ENCODE measurements around the gene VTCN1.
"Not testable (repeated sequence)": the region's sequence is repeated elsewhere in the genome, so short reads cannot be mapped to it uniquely, and the experiment has no call there.

VTCN1 gene

GRCh38 chr1:117118137-117118536 lies 92.6 kb downstream of the VTCN1 start:
- no peaks in the 10 kb centered on the region for H3K27me3 Mint-ChIP-seq

DNA sequence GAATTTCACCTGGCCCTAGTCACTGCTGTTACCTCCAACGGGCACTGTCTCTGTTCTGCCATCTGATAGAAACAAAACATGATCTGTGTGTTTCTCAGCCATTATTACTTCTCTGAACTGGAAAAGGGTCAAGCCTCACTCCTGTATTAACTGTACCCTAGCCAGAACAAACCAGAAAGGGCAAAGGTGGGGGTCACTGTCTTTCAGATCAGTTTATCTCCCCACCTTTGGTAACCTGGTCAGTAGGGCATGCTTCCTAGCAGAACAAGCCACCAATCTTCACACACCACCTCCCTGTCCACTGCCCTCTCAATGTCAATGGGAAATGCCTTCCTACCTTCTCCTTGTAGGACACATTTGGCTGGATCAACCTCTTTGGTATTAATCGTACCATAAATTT lies 93.0 kb downstream of the VTCN1 start:
- H3K9me3 Mint-ChIP-seq, result no peaks in the 10 kb centered on the region
- H3K27ac Mint-ChIP-seq, result no peak overlapping the region
- ATAC-seq (replicated peaks) (no peak), DNase-seq (no peak)
- H3K4me1 Mint-ChIP-seq, result peaks cover 5 to 6% of the 10 kb centered on the region in 2 donors
- peaks cover 1 to 4% of the 10 kb centered on the region in 2 donors for H3K36me3 Mint-ChIP-seq
- H3K4me3 Mint-ChIP-seq, result no peak overlapping the region
- no peaks in the 10 kb centered on the region for H3K27me3 Mint-ChIP-seq

More at GRCh38 chr1:117118137-117118536, 92.6 kb downstream of the VTCN1 start:
- no peaks in the 10 kb centered on the region for H3K9me3 Mint-ChIP-seq
- ATAC-seq (replicated peaks) (no peak), DNase-seq (no peak)
- peaks cover 1 to 4% of the 10 kb centered on the region in 2 donors for H3K36me3 Mint-ChIP-seq
- no peak overlapping the region for H3K4me3 Mint-ChIP-seq
- H3K27ac Mint-ChIP-seq, result no peak overlapping the region
- H3K4me1 Mint-ChIP-seq, result peaks cover 5 to 6% of the 10 kb centered on the region in 2 donors

GRCh38 chr1:117116784-117117130 lies 94.0 kb downstream of the VTCN1 start:
- ATAC-seq (replicated peaks), result no peak

DNA sequence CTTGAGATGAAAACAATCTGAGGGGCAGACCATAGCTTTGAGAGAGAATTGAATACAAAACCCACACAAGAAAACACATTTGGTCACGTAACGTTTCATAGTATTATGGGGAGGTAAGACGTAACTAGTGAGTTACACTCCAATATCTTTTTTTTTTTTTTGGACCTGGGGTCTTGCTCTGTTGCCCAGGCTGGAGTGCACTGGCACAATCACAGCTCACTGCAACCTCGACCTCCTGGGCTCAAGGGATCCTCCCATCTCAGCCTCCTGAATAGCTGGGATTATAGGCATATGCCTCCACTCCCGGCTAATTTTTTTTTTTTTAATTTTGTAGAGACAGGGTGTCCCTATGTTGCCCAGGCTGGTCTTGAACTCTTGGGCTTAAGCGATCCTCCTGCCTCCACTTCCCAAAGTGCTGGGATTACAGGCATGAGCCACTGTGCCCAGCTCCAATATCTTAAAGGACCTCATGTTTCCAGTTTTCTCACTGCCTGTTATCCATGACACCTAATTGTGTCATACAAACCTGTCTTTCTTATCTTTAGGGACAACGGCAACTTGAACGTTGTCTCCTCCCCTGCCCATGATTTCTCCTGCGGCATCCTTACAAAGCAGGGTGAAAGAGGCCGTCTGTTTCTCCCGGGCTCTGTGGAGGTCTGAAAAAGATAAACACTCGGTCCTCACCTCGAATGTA lies 94.5 kb downstream of the VTCN1 start:
- H3K4me3 Mint-ChIP-seq, result no peak overlapping the region
- H3K27me3 Mint-ChIP-seq, result no peaks in the 10 kb centered on the region
- no peak for ATAC-seq (replicated peaks)
- DNase-seq, result no peak
- H3K4me1 Mint-ChIP-seq, result peaks cover 4 to 6% of the 10 kb centered on the region in 2 donors
- H3K36me3 Mint-ChIP-seq, result peaks cover 1 to 4% of the 10 kb centered on the region in 2 donors
- H3K9me3 Mint-ChIP-seq, result no peaks in the 10 kb centered on the region
- no peak overlapping the region for H3K27ac Mint-ChIP-seq

More at GRCh38 chr1:117116784-117117130, 94.0 kb downstream of the VTCN1 start:
- Mint-ChIP-seq H3K27ac (no peak overlapping the region), H3K36me3 (peaks cover 1 to 4% of the 10 kb centered on the region in 2 donors), H3K4me1 (peaks cover 5 to 6% of the 10 kb centered on the region in 2 donors), H3K4me3 (no peak overlapping the region), H3K9me3 (no peaks in the 10 kb centered on the region), H3K27me3 (no peaks in the 10 kb centered on the region)
- no peak for DNase-seq

DNA sequence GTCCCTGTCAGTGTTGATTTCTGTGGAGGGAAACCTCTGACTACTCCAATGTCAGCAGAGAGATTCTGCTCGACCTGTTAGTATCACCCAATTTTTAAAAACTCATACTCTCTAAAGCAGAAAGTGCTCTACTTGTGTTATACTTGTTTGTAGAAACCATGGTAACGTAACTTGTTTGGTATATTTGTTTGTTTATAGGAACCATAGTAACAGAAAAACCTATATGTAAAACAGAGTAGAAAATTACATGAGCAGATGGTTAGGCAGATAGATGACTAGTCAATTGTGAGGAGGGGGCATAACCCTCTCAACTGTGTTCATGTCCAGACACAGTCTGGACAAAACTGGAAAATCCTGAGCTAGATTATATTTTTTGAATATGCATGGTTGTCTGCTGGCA lies 95.8 kb downstream of the VTCN1 start:
- ATAC-seq (replicated peaks) (no peak), DNase-seq (no peak)
- H3K9me3 Mint-ChIP-seq, result no peaks in the 10 kb centered on the region
- no peaks in the 10 kb centered on the region for H3K4me1 Mint-ChIP-seq
- H3K4me3 Mint-ChIP-seq, result no peak overlapping the region
- no peak overlapping the region for H3K27ac Mint-ChIP-seq
- H3K36me3 Mint-ChIP-seq, result peaks cover 1 to 4% of the 10 kb centered on the region in 2 donors
- H3K27me3 Mint-ChIP-seq, result no peaks in the 10 kb centered on the region

GRCh38 chr1:117113199-117113598 lies 97.5 kb downstream of the VTCN1 start:
- H3K36me3 Mint-ChIP-seq, result peaks cover 5 to 11% of the 10 kb centered on the region in 2 donors
- no peak overlapping the region for H3K27ac Mint-ChIP-seq
- H3K27me3 Mint-ChIP-seq, result no peaks in the 10 kb centered on the region

DNA sequence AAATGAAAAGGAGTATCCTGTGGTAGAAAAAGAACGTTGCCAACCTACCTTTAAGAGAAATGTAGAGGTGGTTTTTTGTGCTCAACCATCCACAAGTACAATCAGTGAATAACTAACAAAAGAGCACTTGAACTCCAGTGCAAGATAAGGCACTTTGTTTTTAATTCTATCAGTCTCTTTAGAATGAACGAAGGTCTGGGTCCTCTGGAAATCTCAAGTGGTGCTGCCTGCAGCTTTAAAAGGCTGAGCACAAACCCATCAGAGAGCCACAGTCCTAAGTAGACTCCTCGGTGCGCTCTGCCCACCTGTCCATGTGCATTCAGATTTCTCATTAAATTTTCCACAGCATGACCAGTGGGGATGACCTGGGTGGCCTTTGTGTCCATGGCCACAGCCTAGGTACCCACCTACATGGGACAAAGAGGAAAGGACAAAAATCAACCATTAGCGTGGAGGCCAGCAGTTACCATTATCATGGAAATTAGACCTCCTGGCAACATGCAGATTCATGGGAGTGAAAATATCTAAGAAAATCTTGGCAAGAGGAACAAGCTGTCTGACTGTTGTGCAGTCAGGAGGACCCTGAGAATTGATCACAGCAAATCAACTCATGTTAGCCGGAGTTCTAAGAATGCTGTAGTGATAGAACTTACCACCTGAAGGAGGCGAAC lies 98.5 kb downstream of the VTCN1 start:
- ATAC-seq (replicated peaks), result no peak
- Mint-ChIP-seq H3K4me3 (no peak overlapping the region), H3K9me3 (peaks cover 0 to 1% of the 10 kb centered on the region in 2 donors), H3K36me3 (peaks cover 7 to 14% of the 10 kb centered on the region in 2 donors), H3K27me3 (no peaks in the 10 kb centered on the region), H3K4me1 (peaks cover 0 to 5% of the 10 kb centered on the region in 2 donors), H3K27ac (no peak overlapping the region)
- no peak for DNase-seq

More at GRCh38 chr1:117113199-117113598, 97.5 kb downstream of the VTCN1 start:
- Mint-ChIP-seq H3K9me3 (no peaks in the 10 kb centered on the region), H3K4me3 (no peak overlapping the region), H3K4me1 (peaks cover 0 to 3% of the 10 kb centered on the region in 2 donors)
- ATAC-seq (replicated peaks) (no peak), DNase-seq (no peak)

GRCh38 chr1:117110774-117111173 lies 100.0 kb downstream of the VTCN1 start:
- Mint-ChIP-seq H3K4me1 (peaks cover 0 to 5% of the 10 kb centered on the region in 2 donors), H3K27ac (peak overlapping the region; percentile 22), H3K9me3 (peaks cover 0 to 1% of the 10 kb centered on the region in 2 donors), H3K27me3 (no peaks in the 10 kb centered on the region), H3K4me3 (no peak overlapping the region), H3K36me3 (peaks cover 5 to 27% of the 10 kb centered on the region in 2 donors)
- DNase-seq (no peak), ATAC-seq (replicated peaks) (no peak)

GRCh38 chr1:117107364-117107763 lies 103.4 kb downstream of the VTCN1 start:
- H3K4me3 Mint-ChIP-seq, result no peak overlapping the region
- no peak for ATAC-seq (replicated peaks)
- peaks cover 0 to 1% of the 10 kb centered on the region in 2 donors for H3K9me3 Mint-ChIP-seq
- no peak overlapping the region for H3K27ac Mint-ChIP-seq
- no peak for DNase-seq
- H3K27me3 Mint-ChIP-seq, result no peaks in the 10 kb centered on the region
- H3K36me3 Mint-ChIP-seq, result peaks cover 9 to 47% of the 10 kb centered on the region in 2 donors
- H3K4me1 Mint-ChIP-seq, result peaks cover 0 to 5% of the 10 kb centered on the region in 2 donors

GRCh38 chr1:117106478-117106877 lies 104.2 kb downstream of the VTCN1 start:
- ATAC-seq (replicated peaks) (no peak), DNase-seq (no peak)
- Mint-ChIP-seq H3K4me3 (no peak overlapping the region), H3K27me3 (no peaks in the 10 kb centered on the region), H3K4me1 (peaks cover 0 to 5% of the 10 kb centered on the region in 2 donors), H3K27ac (no peak overlapping the region), H3K9me3 (peaks cover 0 to 1% of the 10 kb centered on the region in 2 donors), H3K36me3 (peaks cover 12 to 54% of the 10 kb centered on the region in 2 donors)

DNA sequence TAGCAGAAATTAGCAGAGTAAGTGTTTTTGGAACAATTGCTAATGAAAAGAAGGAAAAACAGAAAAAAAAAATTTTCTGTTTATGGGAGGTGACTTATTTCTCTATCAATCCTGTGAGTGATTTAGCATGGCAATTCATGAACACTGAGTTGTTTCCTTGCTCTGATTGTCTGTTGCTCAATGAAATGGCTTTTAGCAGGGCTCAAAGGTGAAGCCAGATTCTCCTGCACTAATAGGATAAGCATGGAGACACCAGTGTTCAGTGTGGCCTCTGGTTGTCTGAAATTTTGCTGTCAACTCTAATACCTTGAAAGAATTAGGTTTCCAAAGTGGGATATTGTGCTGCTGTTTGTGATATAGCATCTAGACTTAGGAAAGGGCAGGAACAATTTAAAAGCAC lies 105.0 kb downstream of the VTCN1 start:
- no peak for DNase-seq
- H3K27me3 Mint-ChIP-seq, result no peaks in the 10 kb centered on the region
- H3K36me3 Mint-ChIP-seq, result peaks cover 13 to 58% of the 10 kb centered on the region in 2 donors
- H3K4me3 Mint-ChIP-seq, result no peak overlapping the region
- H3K9me3 Mint-ChIP-seq, result peaks cover 0 to 1% of the 10 kb centered on the region in 2 donors
- H3K4me1 Mint-ChIP-seq, result peaks cover 0 to 5% of the 10 kb centered on the region in 2 donors
- H3K27ac Mint-ChIP-seq, result no peak overlapping the region
- ATAC-seq (replicated peaks), result no peak

DNA sequence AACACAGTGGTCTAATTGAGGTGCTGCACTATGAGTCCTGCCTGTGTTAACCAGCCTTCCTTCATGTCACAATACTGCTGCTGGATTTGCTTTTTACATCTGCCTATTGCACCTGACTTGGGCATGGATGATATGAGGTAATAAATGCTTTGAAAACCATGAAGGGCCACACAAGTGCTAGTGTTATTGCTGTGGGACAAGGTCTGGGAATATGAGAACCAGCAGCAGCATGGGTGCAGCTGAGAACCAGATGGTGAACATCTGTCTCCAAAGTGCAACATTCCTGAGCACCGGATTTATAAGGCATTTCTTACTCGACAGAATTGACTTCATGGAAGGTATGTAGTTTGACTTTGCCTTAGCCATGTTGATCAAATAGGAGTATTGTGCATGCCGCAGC lies 105.7 kb downstream of the VTCN1 start:
- Mint-ChIP-seq H3K36me3 (peaks cover 20 to 66% of the 10 kb centered on the region in 2 donors), H3K4me3 (no peak overlapping the region), H3K4me1 (peaks cover 0 to 5% of the 10 kb centered on the region in 2 donors), H3K27ac (no peak overlapping the region), H3K27me3 (no peaks in the 10 kb centered on the region), H3K9me3 (peaks cover 0 to 1% of the 10 kb centered on the region in 2 donors)
- ATAC-seq (replicated peaks) (no peak), DNase-seq (no peak)

- H3K36me3 Mint-ChIP-seq, result peaks cover 31 to 68% of the 10 kb centered on the region in 2 donors
- H3K9me3 Mint-ChIP-seq, result not testable (repeated sequence)
Measured at GRCh38 chr1:117101858-117102257, 108.9 kb downstream of the VTCN1 start.

DNA sequence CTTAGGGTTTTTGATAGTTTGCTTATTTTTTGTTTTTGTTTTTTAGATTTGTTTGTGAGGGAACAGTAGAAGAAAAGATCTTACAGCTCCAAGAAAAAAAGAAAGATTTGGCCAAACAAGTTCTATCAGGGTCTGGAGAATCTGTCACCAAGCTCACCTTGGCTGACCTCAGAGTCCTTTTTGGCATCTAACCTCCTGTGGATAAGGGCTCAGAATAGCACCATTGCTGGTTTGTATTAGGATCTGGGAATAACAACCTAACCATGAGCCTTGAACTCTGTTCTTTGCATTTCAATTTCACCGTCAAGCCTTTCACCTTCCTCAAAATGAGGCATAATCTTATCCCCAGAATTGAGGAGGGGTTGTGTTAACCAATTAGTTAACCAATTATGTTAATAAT lies 109.4 kb downstream of the VTCN1 start:
- peaks cover 35 to 69% of the 10 kb centered on the region in 2 donors for H3K36me3 Mint-ChIP-seq
- H3K27ac Mint-ChIP-seq, result no peak overlapping the region
- ATAC-seq (replicated peaks), result no peak
- no peak overlapping the region for H3K4me3 Mint-ChIP-seq
- no peak for DNase-seq
- no peaks in the 10 kb centered on the region for H3K27me3 Mint-ChIP-seq
- no peaks in the 10 kb centered on the region for H3K9me3 Mint-ChIP-seq
- H3K4me1 Mint-ChIP-seq, result no peaks in the 10 kb centered on the region

More at GRCh38 chr1:117101858-117102257, 108.9 kb downstream of the VTCN1 start:
- H3K4me1 Mint-ChIP-seq; H3K4me3 Mint-ChIP-seq; DNase-seq; H3K27ac Mint-ChIP-seq; H3K27me3 Mint-ChIP-seq; ATAC-seq (replicated peaks): not testable (repeated sequence)
